HG02678 (cell line): Measurements from ENCODE around the gene OR6K3.
"Not testable (repeated sequence)": the region's sequence is repeated elsewhere in the genome, so short reads cannot be mapped to it uniquely, and the experiment has no call there.

Experiments used
- ATAC-seq: cut with Tn5 transposase; IDR thresholded peaks from one replicate; pipeline ENCODE4 v1.9.1; 2021; ENCODE audit warnings: mild to moderate bottlenecking, moderate library complexity; ENCODE audit not compliant: unreplicated experiment

OR6K3 gene, protein sequence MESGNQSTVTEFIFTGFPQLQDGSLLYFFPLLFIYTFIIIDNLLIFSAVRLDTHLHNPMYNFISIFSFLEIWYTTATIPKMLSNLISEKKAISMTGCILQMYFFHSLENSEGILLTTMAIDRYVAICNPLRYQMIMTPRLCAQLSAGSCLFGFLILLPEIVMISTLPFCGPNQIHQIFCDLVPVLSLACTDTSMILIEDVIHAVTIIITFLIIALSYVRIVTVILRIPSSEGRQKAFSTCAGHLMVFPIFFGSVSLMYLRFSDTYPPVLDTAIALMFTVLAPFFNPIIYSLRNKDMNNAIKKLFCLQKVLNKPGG

DNA sequence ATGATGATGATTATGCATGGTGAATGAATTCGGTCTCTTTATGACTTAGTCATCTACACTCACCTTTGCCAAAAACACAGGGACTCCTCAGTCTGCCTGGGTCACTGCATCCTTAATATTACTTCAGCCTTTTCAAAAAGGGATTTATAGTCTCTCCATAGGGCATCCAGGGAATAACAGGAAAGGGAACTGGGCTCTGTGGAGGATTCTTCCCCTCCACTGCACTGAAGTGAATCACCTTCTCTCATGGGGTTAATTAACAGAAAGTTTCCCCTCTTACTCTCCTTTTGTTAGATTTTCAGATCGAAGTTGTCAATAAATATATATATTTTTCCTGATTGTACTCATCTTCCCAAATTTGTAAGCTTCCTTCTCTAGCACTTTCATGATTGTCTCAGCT lies at the start of gene OR6K3:
Gene OR6K3 (minus strand): TSS at position 101 of the 400 bp plus-strand sequence. CDS start 2,605 bp downstream, outside the sequence.
- ATAC-seq, result no peak

DNA sequence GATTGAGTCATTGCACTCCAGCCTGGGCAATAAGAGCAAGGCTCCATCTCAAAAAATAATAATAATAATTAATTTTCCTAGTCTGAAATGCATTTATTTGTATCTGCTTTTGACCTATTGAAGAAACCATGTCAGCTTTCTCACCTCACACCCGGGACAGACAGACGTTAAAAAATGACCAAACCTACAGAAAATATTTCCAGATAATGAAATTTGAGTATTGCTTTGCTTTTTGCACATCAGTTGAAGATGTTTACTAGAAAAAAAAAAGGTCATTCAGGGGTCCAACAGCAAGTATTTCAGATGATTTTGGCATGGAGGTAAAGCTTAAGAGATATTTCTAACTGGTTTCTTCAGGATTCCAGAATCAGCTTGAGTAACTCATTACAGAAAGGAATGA lies 33.9 kb upstream of the OR6K3 start, which contains the start of gene OR6K6:
Gene OR6K6 (plus strand): TSS at position 301 of the 400 bp plus-strand sequence. CDS start 168 bp downstream, outside the sequence.
- no peak for ATAC-seq

GRCh38 chr1:158752155-158752712 lies 31.7 kb upstream of the OR6K3 start:
- no peak for ATAC-seq

GRCh38 chr1:158735848-158736247 lies 15.3 kb upstream of the OR6K3 start:
- no peak for ATAC-seq

- ATAC-seq, result no peak
These were observed 12.0 kb upstream of the OR6K3 start for GRCh38 chr1:158732524-158732923.

DNA sequence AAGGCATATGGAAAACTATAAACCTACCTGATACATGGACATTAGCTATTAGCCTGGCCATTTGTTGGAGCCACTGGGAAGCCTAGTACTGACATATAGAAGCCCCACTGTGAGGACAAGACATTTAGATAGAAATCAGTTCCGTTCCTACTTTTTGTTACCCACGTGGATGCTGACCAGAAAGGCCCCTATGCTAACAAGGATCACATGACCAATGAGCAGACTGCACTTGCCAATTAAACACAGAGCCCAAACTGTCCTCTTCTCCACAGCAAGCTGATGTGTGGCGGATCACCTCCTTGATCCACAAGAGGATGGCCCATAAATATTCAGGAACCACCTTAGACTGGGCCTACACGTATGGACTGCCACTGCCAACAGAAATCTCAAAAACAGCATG lies 11.2 kb upstream of the OR6K3 start:
- no peak for ATAC-seq

GRCh38 chr1:158730453-158730852 lies 9.9 kb upstream of the OR6K3 start:
- no peak for ATAC-seq

DNA sequence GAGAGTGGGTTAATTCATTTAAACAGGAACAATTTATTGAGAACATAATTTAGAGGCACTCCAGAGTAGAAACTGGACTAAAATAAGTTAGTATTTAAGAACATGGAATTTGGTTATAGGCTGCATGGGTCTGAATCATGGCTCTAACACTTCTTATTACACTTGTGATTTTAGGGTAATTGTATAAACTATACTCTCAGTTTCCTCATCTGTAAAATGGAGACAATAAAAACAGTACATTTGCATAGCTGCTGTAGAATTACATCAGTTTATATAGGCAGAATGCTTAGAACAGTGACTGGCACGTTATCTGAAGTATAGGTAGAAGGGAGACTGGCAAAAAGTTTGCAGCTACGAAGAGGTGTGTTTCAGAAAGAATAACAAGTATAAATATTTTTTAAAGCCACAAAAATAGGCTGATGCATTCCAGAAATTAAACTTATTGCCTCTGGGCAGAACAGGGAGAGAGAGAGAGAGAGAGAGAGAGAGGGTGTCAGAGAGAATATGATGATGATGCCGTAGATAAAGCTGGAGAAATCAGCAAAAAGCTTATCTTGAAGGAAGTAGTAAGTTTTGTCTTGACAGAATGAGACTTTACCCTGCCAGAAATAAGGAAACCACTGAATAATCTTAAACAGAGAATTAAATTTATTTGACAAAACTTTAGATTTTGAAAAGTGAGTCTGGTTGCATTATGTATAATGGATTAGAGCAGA lies 8.1 kb upstream of the OR6K3 start:
- ATAC-seq, result no peak

- no peak for ATAC-seq
These were observed 3.9 kb upstream of the OR6K3 start for GRCh38 chr1:158724442-158724841.

GRCh38 chr1:158719664-158720063 lies 856 bp downstream of the OR6K3 start:
- no peak for ATAC-seq

- no peak for ATAC-seq
These were observed 3.2 kb downstream of the OR6K3 start for GRCh38 chr1:158717344-158717743.

- no peak for ATAC-seq
These were observed 4.2 kb downstream of the OR6K3 start for GRCh38 chr1:158716335-158716734.

- no peak for ATAC-seq
These were observed 5.8 kb downstream of the OR6K3 start for GRCh38 chr1:158714754-158715153.

DNA sequence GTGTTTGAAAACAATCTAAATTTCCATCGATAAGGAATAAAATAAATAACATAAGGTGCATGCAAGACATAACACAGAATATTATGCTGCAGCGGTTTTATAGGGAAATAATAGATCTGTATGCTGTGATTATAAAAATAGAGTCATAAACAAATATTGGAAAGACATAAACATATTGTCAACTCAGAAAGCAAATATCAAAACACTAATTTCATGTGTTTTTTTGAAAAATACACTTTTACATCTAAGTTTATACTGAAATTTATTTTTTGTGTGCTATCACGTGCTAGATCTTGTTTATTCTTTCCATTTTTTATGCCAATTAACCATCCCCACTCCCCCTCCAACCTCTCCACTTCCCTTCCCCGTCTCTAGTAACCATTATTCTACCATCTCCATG lies 9.4 kb downstream of the OR6K3 start:
- ATAC-seq, result no peak

GRCh38 chr1:158706096-158706495 lies 14.4 kb downstream of the OR6K3 start:
- no peak for ATAC-seq

DNA sequence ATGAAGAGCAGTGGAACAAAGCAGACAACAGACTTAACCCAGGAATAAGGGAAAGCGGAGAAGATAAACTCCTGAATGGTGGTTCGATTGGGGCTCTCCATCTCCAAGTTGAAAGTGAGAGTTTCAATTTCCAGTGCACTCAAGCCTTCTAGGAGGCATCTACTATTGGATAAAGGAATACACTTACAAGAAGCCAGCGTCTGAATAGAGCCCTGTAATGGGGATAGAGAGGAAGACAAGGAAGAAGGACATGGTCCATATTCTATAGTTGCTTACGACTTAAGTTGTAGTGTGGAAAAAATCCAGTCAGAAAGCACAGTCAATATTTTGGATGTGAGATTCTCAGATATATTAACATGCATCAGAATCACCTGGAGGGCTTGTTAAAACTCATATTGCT lies 20.0 kb downstream of the OR6K3 start, which contains the start of gene OR6K2:
Gene OR6K2 (minus strand): TSS at position 101 of the 400 bp plus-strand sequence. CDS start 0 bp downstream, at position 101.
- no peak for ATAC-seq

- ATAC-seq, result no peak
These were observed 25.9 kb downstream of the OR6K3 start for GRCh38 chr1:158694596-158694995.

DNA sequence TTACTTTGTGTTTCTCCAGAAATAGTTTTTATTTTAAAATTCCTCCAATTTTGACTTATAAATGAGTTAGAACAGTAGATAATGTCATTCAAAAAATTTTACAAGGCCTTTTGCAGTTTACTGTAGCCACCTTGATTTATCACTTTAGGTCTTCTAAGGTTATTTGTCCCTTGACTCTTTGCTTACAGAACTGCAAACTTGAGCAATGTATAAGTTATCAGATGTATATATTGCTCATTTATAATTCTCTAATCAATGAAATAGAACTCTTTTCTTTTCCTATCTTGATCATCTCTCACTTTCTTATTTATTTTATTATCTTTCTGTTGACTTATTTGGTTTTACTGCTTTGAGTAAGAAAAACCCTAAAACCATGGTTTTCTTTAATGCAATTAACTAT lies 28.2 kb downstream of the OR6K3 start:
- no peak for ATAC-seq

- ATAC-seq, result no peak
These were observed 28.6 kb downstream of the OR6K3 start for GRCh38 chr1:158691907-158692306.

- ATAC-seq, result not testable (repeated sequence)
These were observed 29.4 kb downstream of the OR6K3 start for GRCh38 chr1:158691149-158691548.

DNA sequence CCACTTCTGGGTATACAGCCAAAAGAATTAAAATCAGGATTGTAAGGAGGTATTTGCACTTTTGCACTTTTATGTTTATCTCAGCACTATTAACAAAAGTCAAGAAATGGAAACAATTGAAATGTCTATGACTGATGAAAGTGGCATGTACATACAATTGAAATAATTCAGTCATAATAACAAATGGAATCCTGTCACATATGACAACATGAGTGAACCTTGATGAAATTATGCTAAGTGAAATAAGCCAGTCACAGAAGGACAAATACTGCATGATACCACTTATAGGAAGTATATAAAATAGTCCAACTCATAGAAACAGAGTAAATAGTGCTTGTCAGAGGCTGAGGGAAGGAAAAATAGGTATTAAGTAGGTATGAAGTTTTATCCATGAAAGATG lies 30.6 kb downstream of the OR6K3 start:
- no peak for ATAC-seq

- ATAC-seq, result no peak
These were observed 31.4 kb downstream of the OR6K3 start for GRCh38 chr1:158689110-158689509.
